Endothelial cell of umbilical vein (primary cell): ENCODE data around the gene TEX19. TPM values are rescaled to one million over a fixed set of nuclear protein-coding genes. Genes with fewer than 3 reads are reported as not detected.

Source experiments
- BruUV-seq: library from RNA; stranded (reverse); fragments of 400-500 nt; replicated peaks from 2 replicates; lab custom pipeline; 2021; lab: Mats Ljungman, UMichigan
- CTCF ChIA-PET: fragments of 300-600, 350-600 bp; sonication (Branson Sonifier 250); formaldehyde crosslinking; loops from one replicate; lab custom pipeline; 2021; ENCODE audit warnings: antibody characterized with exemption, inconsistent platforms; lab: Charles Lee
- POLR2A ChIA-PET: fragments of 300-600, 350-600 bp; sonication (Branson Sonifier 250); formaldehyde crosslinking; loops from one replicate; lab custom pipeline; 2021; ENCODE audit warnings: antibody characterized with exemption, inconsistent platforms; lab: Charles Lee
- DNase-seq: peaks from one replicate; pipeline ENCODE4 v3.0.0-alpha.2; 2011; ENCODE audit warnings: low read depth, low spot score
- FAIRE-seq: peaks from 2 replicates; lab custom pipeline; 2011; peaks lifted over from hg19 to GRCh38; lab: Jason Lieb, UNC
- H2AFZ ChIP-seq: 2 replicates; pipeline ENCODE4 v1.6.0; 2012; ENCODE audit warnings: low read depth, low read length, control low read depth, inconsistent platforms
- H3K27ac ChIP-seq: 2 replicates; pipeline ENCODE4 v1.5.1; 2011; ENCODE audit warnings: low read depth, mild to moderate bottlenecking, control low read depth, low read length, moderate library complexity; ENCODE audit not compliant: insufficient read depth
- H3K27me3 ChIP-seq, 2 experiments: 2 replicates each; pipeline versions ENCODE4 v1.6.0 to v1.6.1; 2011; ENCODE audit warnings: low read length in 2 of 2, mixed read lengths in 1 of 2; ENCODE audit not compliant: control insufficient read depth in 2 of 2, insufficient read depth in 2 of 2
- H3K36me3 ChIP-seq, 2 experiments: 2 replicates in 1 of 2; 3 replicates in 1 of 2; pipeline ENCODE4 v1.5.1; 2011; ENCODE audit warnings: low read length in 2 of 2, mild to moderate bottlenecking in 1 of 2, moderate library complexity in 1 of 2; ENCODE audit not compliant: control insufficient read depth in 2 of 2, insufficient read depth in 2 of 2; ENCODE audit errors: extremely low read depth in 1 of 2
- H3K4me1 ChIP-seq: 3 replicates; pipeline ENCODE4 v1.5.1; 2011; ENCODE audit warnings: mild to moderate bottlenecking, low read length; ENCODE audit not compliant: control insufficient read depth, insufficient read depth; ENCODE audit errors: extremely low read depth
- H3K4me2 ChIP-seq: 2 replicates; pipeline ENCODE4 v1.6.1; 2011; ENCODE audit warnings: low read length, control low read depth, mixed read lengths; ENCODE audit not compliant: insufficient read depth
- H3K4me3 ChIP-seq, 3 experiments: fragments of 200-600 bp in 1 of 3; sonication (generic), shearing (Covaris generic) in 1 of 3; replicated peaks in 1 of 3; 2 replicates each; pipeline ENCODE4 v1.5.1; 2011 to 2016; ENCODE audit warnings: control low read depth in 3 of 3, low read length in 3 of 3, mild to moderate bottlenecking in 2 of 3, inconsistent platforms in 1 of 3, low read depth in 1 of 3, moderate library complexity in 1 of 3; ENCODE audit not compliant: insufficient read depth in 1 of 3
- H3K79me2 ChIP-seq: 2 replicates; pipeline ENCODE4 v1.6.0; 2012; ENCODE audit warnings: low read length, inconsistent platforms; ENCODE audit not compliant: control insufficient read depth, insufficient read depth
- H3K9ac ChIP-seq: replicated peaks from 2 replicates; pipeline ENCODE3; 2011; ENCODE audit warnings: low read length, control low read depth; ENCODE audit not compliant: insufficient read depth; ENCODE audit errors: extremely low read depth
- H3K9me1 ChIP-seq: replicated peaks from 3 replicates; pipeline ENCODE4 v1.6.0; 2011; ENCODE audit warnings: mild to moderate bottlenecking, low read length; ENCODE audit not compliant: control insufficient read depth, insufficient read depth; ENCODE audit errors: extremely low read depth
- H3K9me3 ChIP-seq: replicated peaks from 2 replicates; pipeline ENCODE4 v1.5.1; 2012; ENCODE audit warnings: low read length, inconsistent platforms; ENCODE audit not compliant: control insufficient read depth, insufficient read depth
- H4K20me1 ChIP-seq: replicated peaks from 2 replicates; pipeline ENCODE3; 2011; ENCODE audit warnings: mild to moderate bottlenecking, low read length; ENCODE audit not compliant: control insufficient read depth, insufficient read depth; ENCODE audit errors: extremely low read depth
- CTCF ChIP-seq, 2 donors: IDR thresholded peaks; 1 replicate in 1 of 2; 2 replicates in 1 of 2; pipeline ENCODE4 v1.5.1; 2011; ENCODE audit warnings: low read length in 2 of 2, mild to moderate bottlenecking in 2 of 2, moderate library complexity in 2 of 2, control low read depth in 1 of 2, inconsistent platforms in 1 of 2, low read depth in 1 of 2; ENCODE audit not compliant: insufficient read depth in 1 of 2; ENCODE audit errors: extremely low read depth in 1 of 2
- EZH2 ChIP-seq: IDR thresholded peaks from 2 replicates; pipeline ENCODE4 v1.6.1; 2012; ENCODE audit warnings: borderline replicate concordance, low read depth, mild to moderate bottlenecking, moderate library complexity, low read length, inconsistent platforms; ENCODE audit not compliant: severe bottlenecking
- FOS ChIP-seq: IDR thresholded peaks from 2 replicates; pipeline ENCODE4 v1.6.1; 2011; ENCODE audit warnings: mild to moderate bottlenecking, low read length, moderate library complexity, borderline replicate concordance; ENCODE audit not compliant: insufficient read depth
- GATA2 ChIP-seq: IDR thresholded peaks from 2 replicates; pipeline ENCODE4 v1.7.0; 2011; ENCODE audit warnings: low read depth, mild to moderate bottlenecking, moderate library complexity, mixed read lengths, low read length; ENCODE audit not compliant: insufficient read length, insufficient read depth
- MAX ChIP-seq: IDR thresholded peaks from 2 replicates; pipeline ENCODE4 v1.6.1; 2011; ENCODE audit not compliant: insufficient read depth, insufficient read length
- MYC ChIP-seq: IDR thresholded peaks from one replicate; pipeline ENCODE4 v1.6.1; 2011; ENCODE audit warnings: mild to moderate bottlenecking, low read depth, low read length
- POLR2AphosphoS5 ChIP-seq: IDR thresholded peaks from 2 replicates; pipeline ENCODE4 v1.6.1; 2012; ENCODE audit warnings: low read depth, mild to moderate bottlenecking, control low read depth, low read length, moderate library complexity; ENCODE audit not compliant: insufficient read depth
- dilution Hi-C: fragments of 300-500 bp; cut with MboI; formaldehyde crosslinking; loops from one replicate; pipeline ENCODE4 v1.15.0; 2019; ENCODE audit warnings: low sequenced_read_pairs; ENCODE audit not compliant: extremely low pct_ligation_motif_present
- intact Hi-C: fragments of 100-400 bp; cut with micrococcal nuclease; formaldehyde crosslinking; loops from one replicate; pipeline ENCODE4 v1.10.0; 2022
- polyA plus RNA-seq, 4 experiments: library from polyadenylated mRNA; depleted of rRNA in 3 of 4; stranded (reverse) in 3 of 4; unstranded in 1 of 4; fragments of >200 nt; gene quantifications; 2 replicates each; pipeline versions ENCODE4 v1.2.1 to v1.2.3, GENCODE V29; 2011 to 2012; ENCODE audit warnings: missing spikeins in 1 of 4
- total RNA-seq: library from RNA; stranded (reverse); gene quantifications from 2 replicates; pipeline ENCODE4 v1.2.3, GENCODE V29; 2021

Gene TEX19
- total and polyA plus RNA-seq, 2 donors (not counting 3 experiments of a cell fraction or from before 2014, with no cell fraction given) = 0.06 TPM; not detected in 1

GRCh38 chr17:82371333-82372248 is 12.5 kb downstream of the TEX19 start, which contains the start of gene UTS2R:
Gene UTS2R, plus strand, starts transcription at chr17:82371765. Its CDS starts 2,560 bp downstream, at chr17:82374325.
- TF ChIP-seq MAX = no peak
- no peak for TF ChIP-seq POLR2AphosphoS5
- no peak for TF ChIP-seq GATA2
- no peak for TF ChIP-seq FOS
- no peak for TF ChIP-seq MYC
- no peak for TF ChIP-seq CTCF (IDR thresholded peaks at IDR 0.05; ENCODE audit: extremely low read depth in 1 of 2, insufficient read depth in 1 of 2, low read depth in 1 of 2, low read length in 2 of 2)
- peak; percentile 87 for TF ChIP-seq EZH2
- DNase-seq (no peak), FAIRE-seq (no peak)
- CTCF ChIA-PET = interaction anchor here (0.5 to 1.7 kb wide), 2 partner anchors 19 to 30 kb away, joined by 3 to 4 read pairs; no protein-coding TSS in a partner anchor
- Histone ChIP-seq H3K27me3 (peaks cover 29 to 35% of the 10 kb centered on the region in 2 experiments), H3K27ac (no peak within 1 kb of the TSS), H3K79me2 (no peaks in the 10 kb centered on the region), H3K4me3 (no peak within 1 kb of the TSS), H4K20me1 (no peaks in the 10 kb centered on the region), H2AFZ (no peak within 1 kb of the TSS), H3K9me3 (no peaks in the 10 kb centered on the region), H3K36me3 (no peaks in the 10 kb centered on the region), H3K9ac (no peak within 1 kb of the TSS), H3K4me2 (no peak within 1 kb of the TSS), H3K4me1 (no peaks in the 10 kb centered on the region), H3K9me1 (no peaks in the 10 kb centered on the region)
- POLR2A ChIA-PET = no interaction called here
- dilution Hi-C loops (no loop called here), intact Hi-C loops (no loop called here)
- BruUV-seq = no TSS peak
